Fibroblast of lung (primary cell): ENCODE data around the gene SYTL3.

Experiments
- CTCF ChIP-seq, 2 donors: IDR thresholded peaks in 1 of 2; conservative IDR thresholded peaks in 1 of 2; 1 replicate in 1 of 2; 2 replicates in 1 of 2; pipeline ENCODE4 v1.5.1; 2011 to 2012; ENCODE audit warnings: low read length in 2 of 2, control low read depth in 1 of 2, inconsistent platforms in 1 of 2, low read depth in 1 of 2, mild to moderate bottlenecking in 1 of 2
- EZH2 ChIP-seq: IDR thresholded peaks from 2 replicates; pipeline ENCODE4 v1.5.1; 2012; ENCODE audit warnings: low read length, control low read depth, mild to moderate bottlenecking; ENCODE audit errors: missing control alignments

- TF ChIP-seq CTCF (conservative IDR thresholded peaks at IDR 0.05 in 1 of 2, IDR thresholded peaks at IDR 0.05 in 1 of 2; ENCODE audit: low read depth in 1 of 2, low read length in 2 of 2) = no peak
- TF ChIP-seq EZH2 = no peak
These were observed at the start of gene SYTL3 for GRCh38 chr6:158649289-158650143.
